IMR-90 (cell line): ENCODE results near the gene GPSM1. TPM values are rescaled to one million over a fixed set of nuclear protein-coding genes. Genes with fewer than 3 reads are reported as not detected.

Experiments used
- ATAC-seq: fragments of 200-7000 bp; cut with Tn5 transposase; 2 replicates; pipeline ENCODE4 v1.9.1; 2020; ENCODE audit warnings: low read depth, mild to moderate bottlenecking, moderate library complexity
- BruUV-seq: library from RNA; stranded (reverse); fragments of 400-500 nt; replicated peaks from 2 replicates; lab custom pipeline; 2021; lab: Mats Ljungman, UMichigan
- CTCF ChIA-PET: fragments of 300-600 bp; formaldehyde crosslinking; extraction: SDS; loops from one replicate; lab custom pipeline; 2021; ENCODE audit warnings: antibody characterized with exemption; lab: Yijun Ruan, JAX
- POLR2A ChIA-PET: fragments of 300-600 bp; sonication (Branson Sonifier 250); formaldehyde crosslinking; loops from one replicate; lab custom pipeline; 2022; ENCODE audit warnings: antibody characterized with exemption; ENCODE audit not compliant: unreplicated experiment; lab: Charles Lee
- DNase-seq: peaks from one replicate; pipeline ENCODE4 v3.0.0; 2013
- H2AFZ ChIP-seq: replicated peaks from 2 replicates; pipeline ENCODE3; 2013; ENCODE audit warnings: low read length, mild to moderate bottlenecking; ENCODE audit not compliant: poor library complexity
- H2AK5ac ChIP-seq: 2 replicates; pipeline ENCODE4 v1.6.1; 2013; ENCODE audit warnings: low read depth, low read length, inconsistent platforms
- H2AK9ac ChIP-seq: replicated peaks from 2 replicates; pipeline ENCODE3; 2013; ENCODE audit warnings: mild to moderate bottlenecking, low read depth, low read length, moderate library complexity; ENCODE audit not compliant: poor library complexity
- H2BK120ac ChIP-seq: 2 replicates; pipeline ENCODE4 v1.6.1; 2013; ENCODE audit warnings: low read depth, low read length, inconsistent platforms
- H2BK15ac ChIP-seq: 3 replicates; pipeline ENCODE4 v1.6.1; 2013; ENCODE audit warnings: low read depth, low read length, inconsistent platforms
- H2BK20ac ChIP-seq: 2 replicates; pipeline ENCODE4 v1.6.1; 2013; ENCODE audit warnings: low read depth, mild to moderate bottlenecking, inconsistent platforms, low read length, moderate library complexity
- H2BK5ac ChIP-seq: 2 replicates; pipeline ENCODE4 v1.6.1; 2013; ENCODE audit warnings: mild to moderate bottlenecking, low read depth, low read length, inconsistent platforms; ENCODE audit not compliant: poor library complexity, severe bottlenecking
- H3K14ac ChIP-seq: replicated peaks from 2 replicates; pipeline ENCODE4 v1.6.1; 2013; ENCODE audit warnings: low read depth, low read length, inconsistent platforms
- H3K18ac ChIP-seq: 2 replicates; pipeline ENCODE4 v1.6.1; 2013; ENCODE audit warnings: low read depth, low read length, control low read depth
- H3K23ac ChIP-seq: 2 replicates; pipeline ENCODE4 v1.6.1; 2013; ENCODE audit warnings: low read depth, low read length, inconsistent platforms
- H3K27ac ChIP-seq: 2 replicates; pipeline ENCODE4 v1.5.1; 2013; ENCODE audit warnings: mild to moderate bottlenecking, control low read depth, low read length; ENCODE audit not compliant: insufficient read depth
- H3K27me3 ChIP-seq: 2 replicates; pipeline ENCODE4 v1.6.1; 2013; ENCODE audit warnings: low read length; ENCODE audit not compliant: control insufficient read depth, insufficient read depth
- H3K36me3 ChIP-seq: 2 replicates; pipeline ENCODE4 v1.6.1; 2013; ENCODE audit warnings: low read length, mixed read lengths; ENCODE audit not compliant: control insufficient read depth, insufficient read depth
- H3K4ac ChIP-seq: 2 replicates; pipeline ENCODE4 v1.6.1; 2013; ENCODE audit warnings: low read depth, low read length, inconsistent platforms
- H3K4me1 ChIP-seq: 2 replicates; pipeline ENCODE4 v1.6.1; 2013; ENCODE audit warnings: low read length, mixed read lengths; ENCODE audit not compliant: control insufficient read depth, insufficient read depth
- H3K4me2 ChIP-seq: 2 replicates; pipeline ENCODE4 v1.6.1; 2013; ENCODE audit warnings: low read depth, mild to moderate bottlenecking, control low read depth, low read length, moderate library complexity
- H3K4me3 ChIP-seq: 2 replicates; pipeline ENCODE4 v1.5.1; 2013; ENCODE audit warnings: low read depth, mild to moderate bottlenecking, control low read depth, low read length, moderate library complexity; ENCODE audit not compliant: insufficient read depth
- H3K56ac ChIP-seq: 2 replicates; pipeline ENCODE4 v1.6.1; 2013; ENCODE audit warnings: low read length, inconsistent platforms; ENCODE audit not compliant: insufficient read depth; ENCODE audit errors: extremely low read depth
- H3K79me1 ChIP-seq, 2 experiments: 2 replicates each; pipeline ENCODE4 v1.6.1; 2013; ENCODE audit warnings: low read length in 2 of 2, inconsistent platforms in 1 of 2, low read depth in 1 of 2
- H3K9ac ChIP-seq: 2 replicates; pipeline ENCODE4 v1.6.1; 2013; ENCODE audit warnings: low read depth, low read length, control low read depth
- H3K9me1 ChIP-seq: 2 replicates; pipeline ENCODE4 v1.6.1; 2013; ENCODE audit warnings: low read length, inconsistent platforms; ENCODE audit not compliant: insufficient read depth
- H3K9me3 ChIP-seq: 2 replicates; pipeline ENCODE4 v1.6.1; 2013; ENCODE audit warnings: low read length; ENCODE audit not compliant: control insufficient read depth, insufficient read depth
- H4K20me1 ChIP-seq: 2 replicates; pipeline ENCODE4 v1.6.1; 2013; ENCODE audit warnings: low read length, inconsistent platforms; ENCODE audit not compliant: insufficient read depth
- H4K5ac ChIP-seq: 2 replicates; pipeline ENCODE4 v1.6.1; 2013; ENCODE audit warnings: mild to moderate bottlenecking, low read depth, low read length, control low read depth
- H4K8ac ChIP-seq, 2 experiments: 2 replicates each; pipeline ENCODE4 v1.6.1; 2013; ENCODE audit warnings: low read depth in 2 of 2, low read length in 2 of 2, control low read depth in 1 of 2, inconsistent platforms in 1 of 2
- H4K91ac ChIP-seq: 2 replicates; pipeline ENCODE4 v1.6.1; 2013; ENCODE audit warnings: low read depth, low read length, inconsistent platforms; ENCODE audit not compliant: insufficient read depth
- WGBS, 2 experiments: methylation state at CpG; one replicate each; pipeline versions ENCODE4 v1.1.5 to v1.1.7; 2013; ENCODE audit warnings: missing lambda C conversion rate in 2 of 2; ENCODE audit not compliant: insufficient read length in 1 of 2; ENCODE audit errors: extremely low coverage in 2 of 2; 5-methylcytosine and 5-hydroxymethylcytosine counted together
- dilution Hi-C: fragments of 300-500 bp; cut with HindIII; formaldehyde crosslinking; loops from one replicate; pipeline ENCODE4 v1.14.3; 2018; ENCODE audit warnings: low sequenced_read_pairs; ENCODE audit not compliant: unreplicated experiment
- in situ Hi-C: fragments of 300-500 bp; cut with MboI; formaldehyde crosslinking; loops from 3 replicates; pipeline ENCODE4 v1.14.3; 2019; ENCODE audit warnings: low sequenced_read_pairs, inconsistent platforms, mixed read lengths
- intact Hi-C: fragments of 100-400 bp; cut with micrococcal nuclease; formaldehyde crosslinking; loops from 2 replicates; pipeline ENCODE4 v1.10.0; 2022
- polyA plus RNA-seq, 3 experiments: library from polyadenylated mRNA; depleted of rRNA; stranded (reverse); fragments of >200 nt; gene quantifications; 2 replicates each; pipeline ENCODE4 v1.2.3, GENCODE V29; 2012; ENCODE audit warnings: low replicate concordance in 1 of 3
- total RNA-seq: library from RNA; depleted of rRNA; stranded (reverse); fragments of >200 nt; gene quantifications from 2 replicates; pipeline ENCODE4 v1.2.3, GENCODE V29; 2012
- TF ChIP-seq, protein P1 (sequence below): conservative IDR thresholded peaks from 2 replicates; pipeline ENCODE4 v1.5.1; 2012; ENCODE audit warnings: mild to moderate bottlenecking, low read depth, low read length, improper control_type of control experiment

The GPSM1 gene
- total and polyA plus RNA-seq, 2 of the 4 experiments (the other 2 are of a cell fraction) = 28.7 to 71.2 TPM

DNA sequence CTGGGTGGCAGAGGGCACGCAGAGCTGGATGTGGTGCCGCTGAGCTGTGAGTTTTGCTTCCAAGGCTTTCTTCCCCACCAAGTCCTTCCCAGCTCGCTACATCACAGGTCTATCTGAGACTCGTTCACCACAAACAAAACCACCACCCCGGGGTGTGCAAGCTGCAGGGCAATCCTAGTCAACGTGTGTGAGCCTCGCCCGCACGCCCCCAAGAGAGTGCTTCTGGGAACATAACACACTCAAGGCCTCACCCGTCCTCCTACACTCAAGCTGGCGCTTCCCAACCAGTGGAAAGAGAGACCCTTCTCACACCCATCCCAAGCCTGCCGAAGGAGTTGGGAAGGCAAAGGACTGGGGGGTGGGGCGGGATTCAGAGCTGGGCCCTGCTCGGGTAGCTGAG lies 62.1 kb downstream of the GPSM1 start:
- TF ChIP-seq, protein P1, sequence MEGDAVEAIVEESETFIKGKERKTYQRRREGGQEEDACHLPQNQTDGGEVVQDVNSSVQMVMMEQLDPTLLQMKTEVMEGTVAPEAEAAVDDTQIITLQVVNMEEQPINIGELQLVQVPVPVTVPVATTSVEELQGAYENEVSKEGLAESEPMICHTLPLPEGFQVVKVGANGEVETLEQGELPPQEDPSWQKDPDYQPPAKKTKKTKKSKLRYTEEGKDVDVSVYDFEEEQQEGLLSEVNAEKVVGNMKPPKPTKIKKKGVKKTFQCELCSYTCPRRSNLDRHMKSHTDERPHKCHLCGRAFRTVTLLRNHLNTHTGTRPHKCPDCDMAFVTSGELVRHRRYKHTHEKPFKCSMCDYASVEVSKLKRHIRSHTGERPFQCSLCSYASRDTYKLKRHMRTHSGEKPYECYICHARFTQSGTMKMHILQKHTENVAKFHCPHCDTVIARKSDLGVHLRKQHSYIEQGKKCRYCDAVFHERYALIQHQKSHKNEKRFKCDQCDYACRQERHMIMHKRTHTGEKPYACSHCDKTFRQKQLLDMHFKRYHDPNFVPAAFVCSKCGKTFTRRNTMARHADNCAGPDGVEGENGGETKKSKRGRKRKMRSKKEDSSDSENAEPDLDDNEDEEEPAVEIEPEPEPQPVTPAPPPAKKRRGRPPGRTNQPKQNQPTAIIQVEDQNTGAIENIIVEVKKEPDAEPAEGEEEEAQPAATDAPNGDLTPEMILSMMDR = no peak

More for the DNA sequence above, 62.1 kb downstream of the GPSM1 start:
- BruUV-seq = no TSS peak
- peaks cover 71% of the 10 kb centered on the region for H3K36me3 ChIP-seq
- no peak for ATAC-seq
- intact Hi-C loops (no loop called here), dilution Hi-C loops (no loop called here), in situ Hi-C loops (no loop called here)
- no peak overlapping the region for H2BK120ac ChIP-seq
- H3K4me1 ChIP-seq = no peaks in the 10 kb centered on the region
- no peak overlapping the region for H4K8ac ChIP-seq
- no peak overlapping the region for H2BK20ac ChIP-seq
- no peak for DNase-seq
- no peak overlapping the region for H4K91ac ChIP-seq
- H3K27ac ChIP-seq = no peak overlapping the region
- H3K27me3 ChIP-seq = no peaks in the 10 kb centered on the region
- no peak overlapping the region for H3K23ac ChIP-seq
- no peak overlapping the region for H2BK15ac ChIP-seq
- POLR2A ChIA-PET = no interaction called here
- no peaks in the 10 kb centered on the region for H4K20me1 ChIP-seq
- H3K9ac ChIP-seq = no peak overlapping the region
- no peak overlapping the region for H3K18ac ChIP-seq
- H3K9me3 ChIP-seq = no peaks in the 10 kb centered on the region
- no peak overlapping the region for H3K56ac ChIP-seq
- no peak overlapping the region for H4K5ac ChIP-seq
- CTCF ChIA-PET = no interaction called here
- H3K4ac ChIP-seq = no peak overlapping the region
- H3K4me2 ChIP-seq = no peak overlapping the region
- no peak overlapping the region for H2AK9ac ChIP-seq
- H3K4me3 ChIP-seq = no peak overlapping the region
- no peak overlapping the region for H3K14ac ChIP-seq
- H3K79me1 ChIP-seq = peaks cover 4 to 10% of the 10 kb centered on the region in 2 experiments; a peak in 2 of 4 replicates
- WGBS, 2 experiments = 90% methylated on average over 5 of the region's 14 CpGs; no CpG with 5 or more reads in 1 of the 2 experiments
- H2BK5ac ChIP-seq = no peak overlapping the region
- no peak overlapping the region for H2AK5ac ChIP-seq
- H3K9me1 ChIP-seq = no peaks in the 10 kb centered on the region
- H2AFZ ChIP-seq = no peak overlapping the region
